CD14-positive monocyte (primary cell): ENCODE measurements around the gene TSHR. TPM values are rescaled to one million over a fixed set of nuclear protein-coding genes. Genes with fewer than 3 reads are reported as not detected.

Experiments used
- DNase-seq, 3 donors: peaks; one replicate each; pipeline ENCODE4 v3.0.0-alpha.2; 2011 to 2022
- H2AFZ ChIP-seq: 2 replicates; pipeline ENCODE4 v1.6.0; 2012; ENCODE audit warnings: mild to moderate bottlenecking, low read depth, low read length, inconsistent platforms; ENCODE audit not compliant: insufficient read depth, poor library complexity, severe bottlenecking
- H3K27ac ChIP-seq, 2 donors: 1 replicate in 1 of 2; 2 replicates in 1 of 2; pipeline ENCODE4 v1.5.1; 2012 to 2013; ENCODE audit warnings: low read length in 2 of 2, control low read depth in 1 of 2, inconsistent platforms in 1 of 2, low read depth in 1 of 2, mild to moderate bottlenecking in 1 of 2
- H3K27me3 ChIP-seq, 2 donors: one replicate each; pipeline versions ENCODE4 v1.6.0 to v1.6.1; 2011 to 2013; ENCODE audit warnings: low read length in 2 of 2; ENCODE audit not compliant: control insufficient read depth in 2 of 2, insufficient read depth in 2 of 2
- H3K36me3 ChIP-seq, 2 donors: replicated peaks in 1 of 2; 1 replicate in 1 of 2; 2 replicates in 1 of 2; pipeline versions ENCODE4 v1.5.1 to v1.6.1; 2012 to 2013; ENCODE audit warnings: low read length in 2 of 2, control low read depth in 1 of 2, inconsistent platforms in 1 of 2, mild to moderate bottlenecking in 1 of 2; ENCODE audit not compliant: insufficient read depth in 2 of 2, control insufficient read depth in 1 of 2
- H3K4me1 ChIP-seq, 2 donors: 1 replicate in 1 of 2; 2 replicates in 1 of 2; pipeline versions ENCODE4 v1.5.1 to v1.6.1; 2012 to 2013; ENCODE audit warnings: low read length in 2 of 2, control low read depth in 1 of 2, inconsistent platforms in 1 of 2, mild to moderate bottlenecking in 1 of 2, moderate library complexity in 1 of 2; ENCODE audit not compliant: insufficient read depth in 2 of 2, control insufficient read depth in 1 of 2
- H3K4me2 ChIP-seq: replicated peaks from 2 replicates; pipeline ENCODE3; 2012; ENCODE audit warnings: low read length, moderate library complexity, mild to moderate bottlenecking; ENCODE audit not compliant: poor library complexity, severe bottlenecking; ENCODE audit errors: extremely low read depth
- H3K4me3 ChIP-seq, 3 experiments: fragments of 200-600 bp in 1 of 3; sonication (generic) in 1 of 3; replicated peaks in 1 of 3; 1 replicate in 2 of 3; 2 replicates in 1 of 3; pipeline ENCODE4 v1.5.1; 2011 to 2013; ENCODE audit warnings: low read length in 3 of 3, mild to moderate bottlenecking in 3 of 3, control low read depth in 2 of 3, low read depth in 2 of 3, inconsistent platforms in 1 of 3, moderate library complexity in 1 of 3
- H3K79me2 ChIP-seq: 2 replicates; pipeline ENCODE4 v1.6.0; 2012; ENCODE audit warnings: mild to moderate bottlenecking, control low read depth, inconsistent platforms, low read length, moderate library complexity; ENCODE audit not compliant: insufficient read depth
- H3K9ac ChIP-seq: 2 replicates; pipeline ENCODE4 v1.6.0; 2017; ENCODE audit warnings: low read length, mild to moderate bottlenecking; ENCODE audit not compliant: insufficient read depth, poor library complexity, severe bottlenecking
- H3K9me3 ChIP-seq, 2 donors: replicated peaks in 1 of 2; 1 replicate in 1 of 2; 2 replicates in 1 of 2; pipeline versions ENCODE4 v1.5.1 to v1.6.1; 2012 to 2013; ENCODE audit warnings: low read length in 2 of 2, control low read depth in 1 of 2; ENCODE audit not compliant: control insufficient read depth in 1 of 2, insufficient read depth in 1 of 2
- H4K20me1 ChIP-seq: 2 replicates; pipeline ENCODE4 v1.6.0; 2012; ENCODE audit warnings: mild to moderate bottlenecking, low read length, control low read depth, moderate library complexity; ENCODE audit not compliant: insufficient read depth
- H3K27ac Mint-ChIP-seq, 7 donors: one replicate each; pipeline ENCODE4 v1.8.0; 2020; ENCODE audit warnings: mild to moderate bottlenecking in 7 of 7, mixed read lengths in 7 of 7, moderate library complexity in 6 of 7, inconsistent platforms in 2 of 7
- H3K27me3 Mint-ChIP-seq, 3 donors: one replicate each; pipeline ENCODE4 v1.8.0; 2021 to 2022; ENCODE audit warnings: low read depth in 3 of 3, mild to moderate bottlenecking in 3 of 3, mixed read lengths in 3 of 3, moderate library complexity in 3 of 3, inconsistent platforms in 1 of 3
- H3K36me3 Mint-ChIP-seq, 2 donors: one replicate each; pipeline ENCODE4 v1.8.0; 2020; ENCODE audit warnings: mixed read lengths in 2 of 2, inconsistent platforms in 1 of 2, mild to moderate bottlenecking in 1 of 2
- H3K4me1 Mint-ChIP-seq: one replicate; pipeline ENCODE4 v1.8.0; 2020; ENCODE audit warnings: mild to moderate bottlenecking, mixed read lengths
- H3K4me3 Mint-ChIP-seq, 2 donors: one replicate each; pipeline ENCODE4 v1.8.0; 2020; ENCODE audit warnings: mild to moderate bottlenecking in 2 of 2, mixed read lengths in 2 of 2, moderate library complexity in 1 of 2
- H3K9me3 Mint-ChIP-seq, 7 donors: one replicate each; pipeline ENCODE4 v1.8.0; 2020 to 2022; ENCODE audit warnings: mixed read lengths in 7 of 7, mild to moderate bottlenecking in 6 of 7, moderate library complexity in 6 of 7, inconsistent platforms in 2 of 7
- WGBS: methylation state at CpG from one replicate; pipeline ENCODE4 v1.1.5; 2013; ENCODE audit warnings: missing lambda C conversion rate; ENCODE audit not compliant: insufficient coverage; 5-methylcytosine and 5-hydroxymethylcytosine counted together
- intact Hi-C, 2 donors: fragments of 100-400 bp; cut with micrococcal nuclease; formaldehyde crosslinking; loops; one replicate each; pipeline versions ENCODE4 v1.15.0 to v1.15.1; 2023
- polyA plus RNA-seq, 3 donors: library from polyadenylated mRNA; depleted of rRNA in 1 of 3; unstranded in 2 of 3; stranded (reverse) in 1 of 3; fragments of 300-500 nt in 2 of 3; fragments of >200 nt in 1 of 3; fragmentation: Illumina TruSeq in 2 of 3; gene quantifications; 1 replicate in 2 of 3; 2 replicates in 1 of 3; pipeline ENCODE4 v1.2.3, GENCODE V29; 2012 to 2021
- TF ChIP-seq, protein P1 (sequence below): fragments of 200-600 bp; IDR thresholded peaks from one replicate; pipeline ENCODE4 v1.8.0; 2022; ENCODE audit warnings: antibody characterized with exemption, mild to moderate bottlenecking

Gene TSHR
- polyA plus RNA-seq, 3 donors = not detected

DNA sequence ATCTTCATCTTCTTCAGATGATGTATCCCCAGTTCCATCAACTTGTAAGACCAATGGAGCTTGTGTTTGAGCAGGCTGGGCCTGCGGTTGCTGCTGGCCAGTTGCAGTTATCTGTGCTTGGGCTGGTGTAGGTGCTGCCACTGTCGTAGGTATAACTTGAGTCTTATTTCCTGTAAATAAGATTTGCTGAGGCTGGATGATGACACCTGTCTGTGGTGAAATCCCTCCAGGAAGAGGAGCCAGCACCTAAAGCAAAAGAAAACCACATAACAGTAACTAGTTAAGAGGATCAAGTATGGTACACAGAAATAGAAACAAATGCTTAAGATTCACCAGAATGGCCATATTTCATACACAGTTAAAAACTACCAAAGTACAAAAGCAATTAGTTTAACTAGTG is 237.2 kb downstream of the TSHR start:
- no CpG with 5 or more reads among the region's 2 CpGs for WGBS

DNA sequence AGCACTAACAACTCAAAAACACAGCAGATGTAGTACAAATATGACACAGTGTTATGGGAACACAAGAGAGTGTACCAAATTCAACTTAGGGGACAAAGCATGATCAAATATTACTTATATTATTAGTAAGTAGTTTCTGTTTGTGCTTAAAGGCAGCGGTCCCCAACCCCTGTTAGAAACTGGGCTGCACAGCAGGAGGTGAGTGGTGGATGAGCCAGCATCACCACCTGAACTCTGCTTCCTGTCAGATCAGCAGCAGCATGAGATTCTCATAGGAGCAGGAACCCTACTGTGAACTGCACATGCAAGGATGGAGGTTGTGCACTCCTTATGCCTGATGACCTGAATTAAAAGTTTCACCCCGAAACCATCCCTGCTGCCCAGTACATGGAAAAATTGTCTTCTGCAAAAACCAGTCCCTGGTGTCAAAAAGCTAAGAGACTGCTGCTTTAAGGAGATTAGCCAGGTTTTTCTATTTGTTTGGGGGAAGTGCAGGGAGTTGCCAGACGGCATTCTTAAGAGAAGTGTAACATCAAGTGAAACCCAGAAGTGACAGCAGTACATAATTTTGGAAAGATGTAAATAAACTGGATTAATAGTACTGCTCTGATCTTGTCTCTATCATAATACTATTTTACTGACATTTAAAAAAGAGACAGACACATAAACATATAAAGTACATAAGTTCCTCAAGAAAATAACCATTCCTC is 238.7 kb downstream of the TSHR start:
- TF ChIP-seq, protein P1, sequence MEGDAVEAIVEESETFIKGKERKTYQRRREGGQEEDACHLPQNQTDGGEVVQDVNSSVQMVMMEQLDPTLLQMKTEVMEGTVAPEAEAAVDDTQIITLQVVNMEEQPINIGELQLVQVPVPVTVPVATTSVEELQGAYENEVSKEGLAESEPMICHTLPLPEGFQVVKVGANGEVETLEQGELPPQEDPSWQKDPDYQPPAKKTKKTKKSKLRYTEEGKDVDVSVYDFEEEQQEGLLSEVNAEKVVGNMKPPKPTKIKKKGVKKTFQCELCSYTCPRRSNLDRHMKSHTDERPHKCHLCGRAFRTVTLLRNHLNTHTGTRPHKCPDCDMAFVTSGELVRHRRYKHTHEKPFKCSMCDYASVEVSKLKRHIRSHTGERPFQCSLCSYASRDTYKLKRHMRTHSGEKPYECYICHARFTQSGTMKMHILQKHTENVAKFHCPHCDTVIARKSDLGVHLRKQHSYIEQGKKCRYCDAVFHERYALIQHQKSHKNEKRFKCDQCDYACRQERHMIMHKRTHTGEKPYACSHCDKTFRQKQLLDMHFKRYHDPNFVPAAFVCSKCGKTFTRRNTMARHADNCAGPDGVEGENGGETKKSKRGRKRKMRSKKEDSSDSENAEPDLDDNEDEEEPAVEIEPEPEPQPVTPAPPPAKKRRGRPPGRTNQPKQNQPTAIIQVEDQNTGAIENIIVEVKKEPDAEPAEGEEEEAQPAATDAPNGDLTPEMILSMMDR = no peak
- intact Hi-C loops = no loop called here
- Histone ChIP-seq H3K36me3 (peaks cover 77 to 97% of the 10 kb centered on the region in 2 donors), H3K79me2 (peaks cover 30% of the 10 kb centered on the region), H3K27ac (peak overlapping the region in 1 of 2 donors; percentile 18), H3K4me2 (no peak overlapping the region), H3K27me3 (no peaks in the 10 kb centered on the region), H2AFZ (no peak overlapping the region), H3K4me3 (no peak overlapping the region), H4K20me1 (peaks cover 10% of the 10 kb centered on the region), H3K4me1 (no peaks in the 10 kb centered on the region), H3K9me3 (no peaks in the 10 kb centered on the region), H3K9ac (no peak overlapping the region)
- Mint-ChIP-seq H3K4me1 (no peaks in the 10 kb centered on the region), H3K4me3 (no peak overlapping the region), H3K27me3 (no peaks in the 10 kb centered on the region), H3K9me3 (no peaks in the 10 kb centered on the region), H3K27ac (peak overlapping the region in 2 of 7 donors; percentile 42 to 69), H3K36me3 (peaks cover 63 to 78% of the 10 kb centered on the region in 2 donors)
- 90% methylated on average over 2 of the region's 3 CpGs for WGBS
- DNase-seq = no peak

More for the DNA sequence above, 237.2 kb downstream of the TSHR start:
- no peaks in the 10 kb centered on the region for H3K27me3 Mint-ChIP-seq
- H3K4me2 ChIP-seq = no peak overlapping the region
- H3K27ac ChIP-seq = no peak overlapping the region
- TF ChIP-seq, protein P1 = no peak
- no peak overlapping the region for H3K4me3 Mint-ChIP-seq
- DNase-seq = no peak
- no peaks in the 10 kb centered on the region for H3K4me1 Mint-ChIP-seq
- H3K27ac Mint-ChIP-seq = peak overlapping the region in 1 of 7 donors; percentile 46
- peaks cover 70 to 83% of the 10 kb centered on the region in 2 donors for H3K36me3 Mint-ChIP-seq
- peaks cover 15% of the 10 kb centered on the region for H4K20me1 ChIP-seq
- intact Hi-C loops = no loop called here
- H3K9me3 ChIP-seq = no peaks in the 10 kb centered on the region
- no peaks in the 10 kb centered on the region for H3K27me3 ChIP-seq
- H3K36me3 ChIP-seq = peaks cover 72 to 99% of the 10 kb centered on the region in 2 donors
- no peak overlapping the region for H3K9ac ChIP-seq
- H3K4me3 ChIP-seq = no peak overlapping the region
- no peaks in the 10 kb centered on the region for H3K9me3 Mint-ChIP-seq
- H2AFZ ChIP-seq = no peak overlapping the region
- H3K4me1 ChIP-seq = no peaks in the 10 kb centered on the region
- H3K79me2 ChIP-seq = peaks cover 40% of the 10 kb centered on the region

Other genes with a start within 250 kb of the TSHR start
- gene CEP128, start 13.9 kb upstream of the TSHR start, polyA plus RNA-seq = under 1 TPM; 0.41 to 0.88 (median 0.62) TPM